Activated CD8-positive, alpha-beta T cell treated with anti-CD3 and anti-CD28 coated beads, Interleukin-2, amount 10 ng/mL, durations not matched to agents 7 days and 5 days (primary cell): ENCODE measurements around the gene MYO10. TPM values are rescaled to one million over a fixed set of nuclear protein-coding genes. Genes with fewer than 3 reads are reported as not detected.

ENCODE experiments used
- ATAC-seq: fragments of 150-1000 bp; cut with Tn5 transposase; one replicate; pipeline ENCODE4 v1.10.0; 2021; ENCODE audit warnings: moderate library complexity
- CTCF ChIA-PET: fragments of 350-600 bp; sonication (Branson Sonifier 250); formaldehyde crosslinking; loops from one replicate; lab custom pipeline; 2021; ENCODE audit warnings: antibody characterized with exemption; lab: Charles Lee
- POLR2A ChIA-PET: fragments of 350-600 bp; sonication (Branson Sonifier 250); formaldehyde crosslinking; loops from one replicate; lab custom pipeline; 2021; ENCODE audit warnings: antibody characterized with exemption; lab: Charles Lee
- DNase-seq: peaks from one replicate; pipeline ENCODE4 v3.0.0-alpha.2; 2020
- H3K27ac Mint-ChIP-seq: one replicate; pipeline ENCODE4 v1.8.0; 2021; ENCODE audit warnings: mild to moderate bottlenecking, mixed read lengths
- H3K27me3 Mint-ChIP-seq: one replicate; pipeline ENCODE4 v1.8.0; 2021; ENCODE audit warnings: low read depth, mixed read lengths
- H3K36me3 Mint-ChIP-seq: one replicate; pipeline ENCODE4 v1.8.0; 2021; ENCODE audit warnings: low read depth, mixed read lengths
- H3K4me1 Mint-ChIP-seq: one replicate; pipeline ENCODE4 v1.8.0; 2021; ENCODE audit warnings: low read depth, mixed read lengths
- H3K4me3 Mint-ChIP-seq: one replicate; pipeline ENCODE4 v1.8.0; 2021; ENCODE audit warnings: mild to moderate bottlenecking, mixed read lengths
- H3K9me3 Mint-ChIP-seq: one replicate; pipeline ENCODE4 v1.8.0; 2022; ENCODE audit warnings: mixed read lengths; ENCODE audit not compliant: insufficient read depth
- total RNA-seq, 2 experiments: library from RNA; stranded (reverse); gene quantifications; one replicate each; pipeline ENCODE4 v1.2.3, GENCODE V29; 2021

The MYO10 gene
- total RNA-seq, 2 experiments from 2014 or later = not detected

DNA sequence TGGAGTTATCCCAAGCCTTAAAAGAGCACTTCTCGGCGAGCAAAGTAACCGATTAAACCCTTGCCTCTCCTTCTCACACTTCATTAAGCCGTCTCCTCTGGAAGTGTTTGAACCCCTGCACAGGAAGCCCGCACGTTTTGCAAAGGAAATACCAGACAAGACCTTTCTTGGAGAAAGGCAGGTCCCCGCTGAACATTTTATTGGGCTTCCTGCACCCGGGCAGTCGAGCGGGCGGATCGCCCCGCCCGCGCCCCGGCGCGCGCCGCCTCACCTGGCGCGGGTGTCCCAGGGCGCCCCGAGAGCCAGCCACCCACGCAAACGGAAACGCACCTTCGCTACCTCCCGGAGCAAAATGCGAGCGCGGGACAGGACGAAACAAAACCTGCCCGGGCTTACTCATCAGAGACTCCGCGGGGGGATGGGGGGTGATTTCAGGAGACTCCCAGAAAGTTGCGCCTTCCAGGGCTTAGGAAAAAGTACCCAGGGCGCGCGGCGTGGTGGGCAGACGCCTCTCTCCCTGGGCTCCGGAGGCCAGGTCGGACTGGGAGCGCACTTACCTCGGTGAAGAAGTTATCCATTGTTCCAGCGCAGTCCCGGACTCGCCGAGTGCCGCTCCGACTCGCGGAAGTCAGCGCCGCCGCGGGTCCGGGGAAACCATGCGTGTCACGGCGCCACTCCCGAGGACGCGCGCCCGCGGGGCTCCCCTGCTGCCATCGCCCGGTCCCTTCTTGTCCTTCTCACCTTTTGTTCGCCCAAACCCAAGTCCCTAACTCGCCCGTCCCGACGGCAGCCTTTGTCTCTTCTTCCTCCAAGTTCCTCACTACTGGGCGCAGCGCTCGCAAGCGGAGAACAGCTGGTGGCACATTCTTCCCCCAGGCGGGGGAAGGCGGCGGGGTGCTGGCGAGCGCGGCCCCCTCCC, 598 bp downstream of the MYO10 start:
- ChIA-PET POLR2A (no interaction called here), CTCF (interaction anchor here (2.7 kb wide), 1 partner anchor 255 kb away, joined by 11 read pairs; no protein-coding TSS in a partner anchor)
- Mint-ChIP-seq H3K27me3 (peaks cover 55% of the 10 kb centered on the region), H3K27ac (no peak overlapping the region), H3K9me3 (no peaks in the 10 kb centered on the region), H3K4me1 (peaks cover 10% of the 10 kb centered on the region), H3K4me3 (peak overlapping the region; percentile 60), H3K36me3 (no peaks in the 10 kb centered on the region)
- ATAC-seq (peak; percentile 49), DNase-seq (peak; percentile 26)

DNA sequence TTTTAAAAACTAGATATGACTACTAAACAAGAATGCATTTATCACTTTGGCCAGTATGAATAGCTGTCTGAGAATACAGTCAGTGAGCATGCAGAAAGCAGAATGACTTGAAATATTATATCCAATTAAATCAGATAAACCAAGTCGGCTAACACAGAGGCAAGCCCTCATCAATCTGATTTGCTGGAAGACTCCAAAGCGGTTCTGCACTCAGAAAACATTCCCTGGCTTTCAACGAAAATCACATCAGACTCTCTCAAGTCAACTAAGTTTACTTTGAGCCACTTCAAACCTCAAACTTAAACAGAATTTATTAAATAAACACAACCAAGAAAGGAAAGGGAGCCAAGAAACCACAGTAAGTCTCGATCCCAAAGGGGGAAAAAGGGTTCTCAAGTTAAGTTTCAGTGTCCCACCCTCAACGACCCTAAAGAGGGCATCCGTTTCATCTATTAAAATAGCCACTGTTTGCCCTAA, 1.4 kb downstream of the MYO10 start:
- Mint-ChIP-seq H3K9me3 (no peaks in the 10 kb centered on the region), H3K4me1 (peaks cover 10% of the 10 kb centered on the region), H3K27me3 (peaks cover 51% of the 10 kb centered on the region), H3K4me3 (peak overlapping the region; percentile 10), H3K27ac (no peak overlapping the region), H3K36me3 (no peaks in the 10 kb centered on the region)
- CTCF ChIA-PET = interaction anchor here (2.7 kb wide), 1 partner anchor 256 kb away, joined by 11 read pairs; no protein-coding TSS in a partner anchor
- no peak for DNase-seq
- POLR2A ChIA-PET = no interaction called here
- ATAC-seq = no peak

DNA sequence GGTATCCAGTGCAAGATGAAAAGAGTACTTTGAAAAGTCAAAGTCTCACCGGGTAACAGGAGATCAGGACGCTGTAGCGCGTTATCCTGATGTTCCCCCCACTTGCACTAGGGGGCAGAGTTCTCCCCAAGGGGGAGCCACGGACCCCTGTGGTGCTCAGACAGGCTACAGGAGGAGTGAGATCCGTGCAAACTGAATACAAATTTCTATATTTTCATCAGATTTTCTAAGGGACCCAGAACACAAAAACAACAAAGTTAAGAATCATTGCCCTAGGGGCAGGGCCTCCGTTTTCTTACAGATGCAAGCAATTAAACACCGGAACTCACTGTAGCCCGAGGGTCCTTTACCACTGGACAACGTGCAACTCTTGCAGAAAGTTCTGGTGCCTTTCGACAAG, 2.0 kb downstream of the MYO10 start:
- DNase-seq = peak; percentile 48
- Mint-ChIP-seq H3K4me1 (peaks cover 10% of the 10 kb centered on the region), H3K27me3 (peaks cover 51% of the 10 kb centered on the region), H3K27ac (no peak overlapping the region), H3K36me3 (no peaks in the 10 kb centered on the region), H3K4me3 (no peak overlapping the region), H3K9me3 (no peaks in the 10 kb centered on the region)
- ChIA-PET POLR2A (no interaction called here), CTCF (interaction anchor here (1.2 to 2.7 kb wide), 2 partner anchors 199 to 256 kb away, joined by 4 to 11 read pairs; no protein-coding TSS in a partner anchor)
- ATAC-seq = no peak

DNA sequence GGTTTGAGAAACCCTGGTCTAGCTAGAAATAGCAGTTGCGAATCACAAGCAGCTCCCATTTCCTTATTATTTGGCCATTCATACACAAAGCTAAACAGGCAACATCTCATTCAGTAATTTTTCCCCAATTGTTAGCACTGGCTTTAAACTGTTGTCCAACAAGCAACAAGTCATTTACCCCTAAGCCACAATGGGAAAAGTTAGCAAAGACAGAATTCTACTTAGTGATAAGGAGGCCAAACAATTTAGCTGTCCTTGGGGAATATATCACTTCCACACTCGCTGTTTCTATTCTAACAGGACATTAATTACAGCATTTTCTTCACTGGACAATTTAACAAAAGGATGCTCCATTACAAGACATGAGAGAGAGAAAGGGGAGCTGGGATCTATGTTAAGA, 2.8 kb downstream of the MYO10 start:
- Mint-ChIP-seq H3K27me3 (peaks cover 45% of the 10 kb centered on the region), H3K9me3 (no peaks in the 10 kb centered on the region), H3K4me3 (no peak overlapping the region), H3K27ac (no peak overlapping the region), H3K36me3 (no peaks in the 10 kb centered on the region), H3K4me1 (peaks cover 10% of the 10 kb centered on the region)
- POLR2A ChIA-PET = no interaction called here
- DNase-seq = no peak
- CTCF ChIA-PET = interaction anchor here (1.2 to 2.7 kb wide), 2 partner anchors 200 to 257 kb away, joined by 4 to 11 read pairs; no protein-coding TSS in a partner anchor
- no peak for ATAC-seq

DNA sequence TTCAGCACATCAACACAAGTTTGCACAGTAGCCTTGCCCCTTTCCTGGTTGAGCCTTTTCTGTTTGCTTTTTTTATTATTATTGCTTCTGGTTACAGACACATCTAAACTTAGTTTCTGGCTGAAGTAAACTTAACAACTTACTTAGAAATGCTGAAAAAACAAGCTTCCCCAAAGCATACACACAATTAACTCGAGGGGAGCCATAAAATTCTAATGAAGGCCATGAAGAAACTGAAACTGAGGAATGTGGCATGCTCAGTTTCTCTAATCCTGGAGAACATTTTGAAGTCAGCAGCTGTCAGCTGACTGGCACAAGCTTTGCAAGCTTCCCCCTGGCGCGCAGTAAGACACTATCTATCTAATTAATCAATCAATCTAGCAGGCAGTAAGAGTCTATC, 3.7 kb downstream of the MYO10 start:
- CTCF ChIA-PET = interaction anchor here (0.7 to 2.7 kb wide), 2 partner anchors 16 to 258 kb away, joined by 3 to 11 read pairs; no protein-coding TSS in a partner anchor
- Mint-ChIP-seq H3K4me1 (peaks cover 10% of the 10 kb centered on the region), H3K27ac (no peak overlapping the region), H3K4me3 (no peak overlapping the region), H3K36me3 (no peaks in the 10 kb centered on the region), H3K27me3 (peaks cover 39% of the 10 kb centered on the region), H3K9me3 (no peaks in the 10 kb centered on the region)
- no peak for DNase-seq
- ATAC-seq = no peak
- POLR2A ChIA-PET = no interaction called here

DNA sequence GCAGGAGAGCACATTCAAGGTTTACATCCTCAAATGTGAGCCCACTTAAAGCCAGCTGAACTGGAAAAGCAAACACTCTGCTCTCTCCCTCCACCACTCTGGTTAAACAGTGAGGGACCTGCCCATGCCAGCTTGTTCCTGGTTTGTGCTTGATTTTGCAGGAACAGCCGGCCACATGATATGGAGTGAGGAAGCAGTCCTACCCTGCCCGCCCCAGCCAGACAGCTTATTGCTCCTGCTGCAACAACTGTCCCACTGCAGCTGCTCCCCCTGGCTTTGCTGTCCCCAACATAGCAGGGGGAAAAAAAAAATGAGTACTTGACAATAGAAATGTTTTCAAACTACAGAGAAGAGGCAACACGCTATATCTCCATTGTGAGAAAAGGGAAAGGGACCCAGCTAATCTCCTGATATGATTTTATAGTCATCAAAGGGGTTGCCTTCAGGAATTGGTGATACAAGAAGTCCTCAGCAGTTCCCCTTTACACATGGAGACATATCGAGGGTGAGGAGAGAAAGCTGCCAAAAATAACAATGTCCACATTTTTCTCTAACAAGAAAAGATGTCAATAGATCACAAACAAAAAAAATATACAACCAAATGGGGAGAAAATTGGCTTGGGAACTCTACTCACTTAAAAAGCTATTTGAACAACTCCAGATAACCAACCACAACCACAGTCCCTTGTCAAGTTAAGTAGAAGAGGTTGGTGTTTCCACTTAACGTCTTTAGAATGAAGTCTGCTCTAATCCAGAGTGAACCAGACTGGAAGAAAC, 4.6 kb downstream of the MYO10 start:
- ATAC-seq (no peak), DNase-seq (no peak)
- no peaks in the 10 kb centered on the region for H3K9me3 Mint-ChIP-seq
- H3K27ac Mint-ChIP-seq = no peak overlapping the region
- H3K4me3 Mint-ChIP-seq = no peak overlapping the region
- H3K36me3 Mint-ChIP-seq = no peaks in the 10 kb centered on the region
- peaks cover 6% of the 10 kb centered on the region for H3K4me1 Mint-ChIP-seq
- peaks cover 30% of the 10 kb centered on the region for H3K27me3 Mint-ChIP-seq
- CTCF ChIA-PET = interaction anchor here (0.7 kb wide), 1 partner anchor 15 kb away, joined by 3 read pairs; no protein-coding TSS in a partner anchor
- POLR2A ChIA-PET = no interaction called here

DNA sequence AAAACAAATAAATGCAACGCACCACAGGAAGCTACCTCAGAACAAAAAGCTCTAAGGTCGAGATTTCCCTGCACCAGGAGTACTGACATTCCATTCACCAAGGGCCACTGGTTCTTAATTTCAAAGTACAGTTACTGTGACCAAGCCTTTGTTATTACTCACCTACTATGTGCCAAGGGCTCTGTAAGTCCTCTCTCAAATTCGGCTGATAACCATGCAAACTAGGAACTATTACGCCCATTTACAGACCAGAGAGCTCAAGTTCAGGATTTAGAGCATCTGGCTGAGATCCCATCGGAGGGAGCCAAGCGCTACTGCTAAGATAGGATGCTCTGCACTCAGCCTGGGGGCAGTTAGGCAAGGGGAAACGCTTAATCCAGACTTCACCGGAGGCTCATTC, 5.6 kb downstream of the MYO10 start:
- Mint-ChIP-seq H3K4me3 (no peak overlapping the region), H3K4me1 (peaks cover 2% of the 10 kb centered on the region), H3K27ac (no peak overlapping the region), H3K27me3 (peaks cover 24% of the 10 kb centered on the region), H3K36me3 (no peaks in the 10 kb centered on the region), H3K9me3 (no peaks in the 10 kb centered on the region)
- ChIA-PET POLR2A (no interaction called here), CTCF (no interaction called here)
- ATAC-seq (no peak), DNase-seq (no peak)

DNA sequence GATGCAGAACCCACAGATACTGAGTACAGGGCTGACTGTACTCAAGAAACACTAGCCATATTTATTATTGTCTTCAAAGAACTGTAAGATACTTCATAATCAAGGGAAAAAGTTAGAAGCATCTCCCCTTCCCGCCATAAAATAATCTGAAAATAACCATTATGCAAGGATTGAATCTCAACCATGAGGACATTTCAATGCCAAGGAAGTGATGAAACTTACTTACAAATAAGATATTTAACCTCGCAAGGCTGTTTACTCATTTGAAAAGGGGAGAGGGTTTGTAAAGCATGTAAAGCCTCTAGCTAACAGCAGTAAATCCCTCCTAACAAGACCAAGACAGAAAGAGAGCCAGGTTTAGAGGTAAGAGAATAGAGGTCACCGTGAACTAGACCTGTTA, 6.3 kb downstream of the MYO10 start:
- no peaks in the 10 kb centered on the region for H3K9me3 Mint-ChIP-seq
- H3K27me3 Mint-ChIP-seq = peaks cover 19% of the 10 kb centered on the region
- ChIA-PET CTCF (no interaction called here), POLR2A (no interaction called here)
- no peak overlapping the region for H3K4me3 Mint-ChIP-seq
- H3K27ac Mint-ChIP-seq = no peak overlapping the region
- ATAC-seq = no peak
- no peaks in the 10 kb centered on the region for H3K36me3 Mint-ChIP-seq
- no peak for DNase-seq
- no peaks in the 10 kb centered on the region for H3K4me1 Mint-ChIP-seq

DNA sequence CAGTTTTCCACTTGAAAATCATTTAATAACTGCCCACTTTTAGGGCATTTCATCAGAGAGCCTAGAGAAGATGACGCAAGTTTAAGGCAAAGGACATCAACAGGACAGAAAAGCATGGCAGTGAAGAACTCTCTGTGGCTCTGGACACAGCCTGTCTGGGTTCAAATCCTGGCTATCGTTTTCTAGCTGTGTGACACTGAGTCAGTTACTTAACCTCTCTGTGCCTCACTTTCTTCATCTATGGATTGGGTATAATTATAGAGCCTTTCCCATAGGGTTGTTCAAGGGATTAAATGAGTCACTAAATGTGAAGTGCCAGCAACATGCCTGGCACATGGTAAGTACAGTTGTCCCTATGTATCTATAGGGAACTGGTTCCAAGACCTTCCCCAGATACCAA, 6.7 kb downstream of the MYO10 start:
- H3K4me3 Mint-ChIP-seq = no peak overlapping the region
- no peak overlapping the region for H3K27ac Mint-ChIP-seq
- CTCF ChIA-PET = no interaction called here
- no peaks in the 10 kb centered on the region for H3K9me3 Mint-ChIP-seq
- POLR2A ChIA-PET = no interaction called here
- no peaks in the 10 kb centered on the region for H3K4me1 Mint-ChIP-seq
- no peak for DNase-seq
- no peaks in the 10 kb centered on the region for H3K36me3 Mint-ChIP-seq
- H3K27me3 Mint-ChIP-seq = peaks cover 14% of the 10 kb centered on the region
- no peak for ATAC-seq

DNA sequence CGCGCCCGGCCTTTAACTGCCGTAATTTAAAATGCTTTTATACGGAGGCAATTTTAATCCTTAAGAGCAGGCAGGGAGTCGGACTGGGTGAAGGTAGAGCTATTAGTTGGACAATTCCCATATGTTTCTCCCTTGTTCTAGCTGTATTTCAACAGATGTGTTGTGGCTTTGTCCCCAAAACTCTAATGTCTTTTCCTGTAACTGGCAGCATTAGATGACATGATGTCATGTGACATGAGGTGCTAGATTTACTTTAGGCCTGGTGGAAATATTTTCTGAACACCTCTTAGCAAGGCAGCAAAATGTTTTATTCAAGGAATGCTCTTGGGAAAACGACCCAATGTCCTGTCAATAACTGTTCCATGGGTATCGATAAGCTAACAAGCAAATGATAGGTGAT, 8.5 kb downstream of the MYO10 start:
- H3K36me3 Mint-ChIP-seq = no peaks in the 10 kb centered on the region
- H3K4me1 Mint-ChIP-seq = no peaks in the 10 kb centered on the region
- H3K4me3 Mint-ChIP-seq = no peak overlapping the region
- POLR2A ChIA-PET = no interaction called here
- CTCF ChIA-PET = no interaction called here
- H3K27me3 Mint-ChIP-seq = no peaks in the 10 kb centered on the region
- no peak overlapping the region for H3K27ac Mint-ChIP-seq
- ATAC-seq (no peak), DNase-seq (no peak)
- no peaks in the 10 kb centered on the region for H3K9me3 Mint-ChIP-seq

DNA sequence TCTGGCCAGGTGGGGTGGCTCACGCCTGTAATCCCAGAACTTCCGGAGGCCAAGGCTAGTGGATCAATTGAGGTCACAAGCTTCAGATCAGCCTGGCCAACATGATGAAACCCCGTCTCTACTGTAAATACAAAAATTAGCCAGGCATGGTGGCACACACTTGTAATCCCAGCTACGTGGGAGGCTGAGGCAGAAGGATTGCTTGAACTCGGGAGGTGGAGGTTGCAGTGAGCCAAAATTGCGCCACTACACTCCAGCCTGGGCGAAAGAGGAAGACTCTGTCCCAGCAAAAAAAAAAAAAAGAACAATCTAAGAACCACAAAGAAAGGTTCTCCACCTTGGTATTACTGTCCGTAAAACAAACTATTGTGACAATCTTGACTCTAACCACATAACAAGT, 9.7 kb downstream of the MYO10 start:
- no peak for ATAC-seq
- Mint-ChIP-seq H3K4me3 (no peak overlapping the region), H3K4me1 (no peaks in the 10 kb centered on the region), H3K27ac (no peak overlapping the region), H3K9me3 (no peaks in the 10 kb centered on the region), H3K27me3 (no peaks in the 10 kb centered on the region), H3K36me3 (no peaks in the 10 kb centered on the region)
- ChIA-PET CTCF (no interaction called here), POLR2A (no interaction called here)
- no peak for DNase-seq

DNA sequence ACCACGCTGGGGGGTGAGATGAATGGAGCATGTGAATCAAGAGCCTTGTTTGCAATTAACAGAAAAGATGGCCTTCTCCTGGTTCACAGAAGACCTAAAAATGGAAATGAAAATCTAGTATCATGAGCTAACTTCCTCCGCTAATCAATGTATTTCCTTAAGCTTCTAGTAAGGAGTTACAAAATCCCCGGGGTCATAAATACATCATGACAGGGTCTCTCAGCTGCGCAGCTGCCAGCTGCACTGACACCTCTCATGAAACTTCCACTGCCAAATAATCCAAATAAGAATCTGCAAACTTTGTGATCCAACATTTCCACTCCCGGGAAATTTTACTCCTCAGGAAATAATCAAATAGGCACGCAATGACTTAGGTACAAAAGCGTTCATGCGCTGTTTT, 11.9 kb downstream of the MYO10 start:
- ChIA-PET POLR2A (no interaction called here), CTCF (no interaction called here)
- Mint-ChIP-seq H3K4me1 (no peaks in the 10 kb centered on the region), H3K9me3 (no peaks in the 10 kb centered on the region), H3K27me3 (no peaks in the 10 kb centered on the region), H3K36me3 (no peaks in the 10 kb centered on the region), H3K27ac (no peak overlapping the region), H3K4me3 (no peak overlapping the region)
- no peak for DNase-seq
- ATAC-seq = no peak
